HEK293 (cell line): Measurements from ENCODE around the gene PARD3.

Experiments used
- BCL11A ChIP-seq: fragments of 450-650 bp; formaldehyde crosslinking; IDR thresholded peaks from 2 replicates; pipeline ENCODE4 v1.5.1; 2016; ENCODE audit warnings: low read depth, missing biosample characterization, missing genetic modification characterization
- KLF16 ChIP-seq: fragments of 450-650 bp; formaldehyde crosslinking; IDR thresholded peaks from 2 replicates; pipeline ENCODE4 v1.5.1; 2017; ENCODE audit warnings: missing biosample characterization, missing genetic modification characterization
- SCRT1 ChIP-seq: fragments of 450-650 bp; formaldehyde crosslinking; IDR thresholded peaks from 2 replicates; pipeline ENCODE4 v1.5.1; 2016; ENCODE audit warnings: missing biosample characterization, missing genetic modification characterization, borderline replicate concordance
- ZNF133 ChIP-seq: fragments of 450-650 bp; formaldehyde crosslinking; IDR thresholded peaks from 2 replicates; pipeline ENCODE4 v1.5.1; 2016; ENCODE audit warnings: missing biosample characterization, missing genetic modification characterization
- ZNF341 ChIP-seq: fragments of 450-650 bp; formaldehyde crosslinking; IDR thresholded peaks from 2 replicates; pipeline ENCODE4; 2016; ENCODE audit warnings: low read depth, missing biosample characterization, missing genetic modification characterization
- TF ChIP-seq, protein P1 (sequence below): fragments of 450-650 bp; formaldehyde crosslinking; IDR thresholded peaks from 2 replicates; pipeline ENCODE4 v1.5.1; 2016; ENCODE audit warnings: missing biosample characterization, missing genetic modification characterization

DNA sequence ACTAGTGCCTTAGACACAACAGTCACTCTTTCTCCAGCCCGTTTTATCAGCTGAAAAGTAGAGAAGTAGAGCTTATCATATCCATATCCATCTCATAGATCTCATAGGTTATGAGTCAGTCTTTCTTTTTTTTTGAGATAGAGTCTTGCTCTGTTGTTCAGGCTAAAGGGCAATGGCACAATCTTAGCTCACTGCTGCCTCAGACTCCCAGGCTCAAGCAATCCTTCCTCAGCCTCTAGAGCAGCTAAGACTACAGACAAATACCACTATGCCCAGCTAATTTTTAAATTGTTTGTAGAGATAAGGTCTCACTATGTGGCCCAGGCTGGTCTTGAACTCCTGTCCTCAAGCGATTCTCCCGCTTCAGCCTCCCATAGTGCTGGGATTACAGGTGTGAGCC lies 2.5 kb upstream of the PARD3 start:
- TF ChIP-seq KLF16 (tag by site-specific recombination) (no peak), ZNF341 (tag by site-specific recombination) (no peak), SCRT1 (tag by site-specific recombination) (no peak), ZNF133 (tag by site-specific recombination) (no peak), BCL11A (tag by site-specific recombination) (no peak)
- TF ChIP-seq, protein P1, sequence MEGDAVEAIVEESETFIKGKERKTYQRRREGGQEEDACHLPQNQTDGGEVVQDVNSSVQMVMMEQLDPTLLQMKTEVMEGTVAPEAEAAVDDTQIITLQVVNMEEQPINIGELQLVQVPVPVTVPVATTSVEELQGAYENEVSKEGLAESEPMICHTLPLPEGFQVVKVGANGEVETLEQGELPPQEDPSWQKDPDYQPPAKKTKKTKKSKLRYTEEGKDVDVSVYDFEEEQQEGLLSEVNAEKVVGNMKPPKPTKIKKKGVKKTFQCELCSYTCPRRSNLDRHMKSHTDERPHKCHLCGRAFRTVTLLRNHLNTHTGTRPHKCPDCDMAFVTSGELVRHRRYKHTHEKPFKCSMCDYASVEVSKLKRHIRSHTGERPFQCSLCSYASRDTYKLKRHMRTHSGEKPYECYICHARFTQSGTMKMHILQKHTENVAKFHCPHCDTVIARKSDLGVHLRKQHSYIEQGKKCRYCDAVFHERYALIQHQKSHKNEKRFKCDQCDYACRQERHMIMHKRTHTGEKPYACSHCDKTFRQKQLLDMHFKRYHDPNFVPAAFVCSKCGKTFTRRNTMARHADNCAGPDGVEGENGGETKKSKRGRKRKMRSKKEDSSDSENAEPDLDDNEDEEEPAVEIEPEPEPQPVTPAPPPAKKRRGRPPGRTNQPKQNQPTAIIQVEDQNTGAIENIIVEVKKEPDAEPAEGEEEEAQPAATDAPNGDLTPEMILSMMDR (tag by site-specific recombination), result no peak
